Fibroblast of villous mesenchyme (primary cell): ENCODE data around the gene CEND1. TPM values are rescaled to one million over a fixed set of nuclear protein-coding genes. Genes with fewer than 3 reads are reported as not detected.
A peak's percentile ranks its signal among the peaks of the same experiment; 100 is the strongest.

Experiments used
- DNase-seq: peaks from one replicate; pipeline ENCODE4 v3.0.0-alpha.2; 2010; ENCODE audit warnings: low read depth
- H3K4me3 ChIP-seq: 2 replicates; pipeline ENCODE4 v1.5.1; 2011; ENCODE audit warnings: low read depth, mild to moderate bottlenecking, low read length
- total RNA-seq: library from RNA; depleted of rRNA; stranded (reverse); fragments of >200 nt; gene quantifications from 2 replicates; pipeline ENCODE4 v1.2.3, GENCODE V29; 2012
- TF ChIP-seq, protein P1 (sequence below): IDR thresholded peaks from 2 replicates; pipeline ENCODE4 v1.5.1; 2012; ENCODE audit warnings: low read depth, mild to moderate bottlenecking, low read length; ENCODE audit not compliant: insufficient read depth

Gene CEND1
- total RNA-seq, 1 donor: 0.43 TPM

DNA sequence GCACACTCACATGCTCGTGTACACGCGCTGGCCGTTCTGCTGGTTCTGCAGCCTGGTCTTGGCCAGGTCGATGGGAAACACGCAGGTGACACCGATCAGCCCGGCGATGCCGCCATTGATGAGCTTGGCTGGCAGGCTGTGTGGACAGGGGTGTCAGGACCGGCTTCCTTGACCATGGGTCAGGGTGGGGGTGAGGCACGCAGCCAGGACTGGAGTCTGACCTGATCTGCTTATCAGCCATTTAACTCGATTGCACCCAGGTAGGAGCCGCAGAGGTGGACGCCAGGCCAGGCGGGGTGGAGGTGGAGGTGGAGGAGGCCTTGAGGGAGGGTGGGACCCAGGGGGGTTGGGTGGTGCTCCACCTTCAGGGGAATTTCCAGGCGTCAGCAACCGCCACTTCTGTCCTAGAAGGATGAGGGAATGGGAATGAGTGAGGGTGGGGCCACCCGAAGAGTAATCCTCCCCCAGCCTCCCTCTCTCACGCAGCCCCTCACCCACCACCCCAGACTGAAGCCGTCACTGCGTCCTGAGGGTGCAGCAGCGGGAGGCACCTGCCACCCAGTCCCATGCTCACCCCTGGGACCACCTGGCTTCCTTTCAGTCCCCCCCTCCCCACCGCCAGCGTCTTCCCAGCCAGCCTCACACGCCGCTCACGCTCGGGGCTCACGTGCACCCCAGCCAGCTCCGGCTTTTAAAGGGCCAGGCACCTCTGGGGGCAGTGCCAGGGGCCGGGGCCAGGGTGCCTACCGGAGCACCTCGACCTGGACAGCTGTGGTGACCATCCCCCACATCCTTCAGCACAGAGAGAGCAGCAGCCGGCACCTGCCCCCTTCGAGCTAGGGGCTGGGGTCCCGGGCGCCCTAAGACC is 5.1 kb upstream of the CEND1 start:
- no peak for DNase-seq
- TF ChIP-seq, protein P1, sequence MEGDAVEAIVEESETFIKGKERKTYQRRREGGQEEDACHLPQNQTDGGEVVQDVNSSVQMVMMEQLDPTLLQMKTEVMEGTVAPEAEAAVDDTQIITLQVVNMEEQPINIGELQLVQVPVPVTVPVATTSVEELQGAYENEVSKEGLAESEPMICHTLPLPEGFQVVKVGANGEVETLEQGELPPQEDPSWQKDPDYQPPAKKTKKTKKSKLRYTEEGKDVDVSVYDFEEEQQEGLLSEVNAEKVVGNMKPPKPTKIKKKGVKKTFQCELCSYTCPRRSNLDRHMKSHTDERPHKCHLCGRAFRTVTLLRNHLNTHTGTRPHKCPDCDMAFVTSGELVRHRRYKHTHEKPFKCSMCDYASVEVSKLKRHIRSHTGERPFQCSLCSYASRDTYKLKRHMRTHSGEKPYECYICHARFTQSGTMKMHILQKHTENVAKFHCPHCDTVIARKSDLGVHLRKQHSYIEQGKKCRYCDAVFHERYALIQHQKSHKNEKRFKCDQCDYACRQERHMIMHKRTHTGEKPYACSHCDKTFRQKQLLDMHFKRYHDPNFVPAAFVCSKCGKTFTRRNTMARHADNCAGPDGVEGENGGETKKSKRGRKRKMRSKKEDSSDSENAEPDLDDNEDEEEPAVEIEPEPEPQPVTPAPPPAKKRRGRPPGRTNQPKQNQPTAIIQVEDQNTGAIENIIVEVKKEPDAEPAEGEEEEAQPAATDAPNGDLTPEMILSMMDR: no peak
- H3K4me3 ChIP-seq: peak overlapping the region; percentile 74

DNA sequence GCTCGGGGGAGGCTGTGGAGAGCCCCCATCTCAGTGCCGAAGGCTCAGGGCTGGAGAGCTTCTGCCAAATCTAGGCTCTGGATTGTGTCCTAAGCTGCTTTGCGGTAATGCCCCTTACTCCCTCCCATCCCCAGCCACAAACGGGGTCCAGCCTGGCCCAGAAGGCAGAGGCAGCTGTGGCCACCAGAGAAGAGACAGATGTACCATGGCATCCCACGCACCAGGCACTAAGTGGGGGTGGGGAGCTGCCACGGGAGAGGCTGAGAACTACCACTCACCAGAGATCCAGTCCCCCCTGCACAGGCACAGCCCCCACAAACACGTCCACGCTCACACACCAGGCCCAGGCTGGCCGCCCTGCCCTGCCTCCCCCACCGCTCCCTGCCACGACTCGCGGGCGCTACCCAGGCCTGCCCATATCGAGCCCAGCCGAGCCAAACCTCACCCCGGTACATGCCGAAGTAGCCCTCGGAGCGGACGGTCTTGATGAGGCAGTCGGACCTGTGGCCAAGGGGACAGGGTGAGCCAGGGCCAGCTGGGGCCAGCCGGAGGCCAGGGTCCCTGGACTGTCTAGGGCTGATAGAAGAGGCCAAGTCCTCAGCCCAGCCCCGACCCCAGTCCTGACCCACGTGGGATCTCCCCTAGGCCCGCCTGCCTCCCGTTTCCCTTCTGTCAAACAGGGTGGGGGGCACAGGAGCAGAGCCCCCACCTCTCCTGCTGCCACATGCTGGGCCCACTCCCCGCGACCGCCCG is 4.3 kb upstream of the CEND1 start:
- H3K4me3 ChIP-seq: no peak overlapping the region
- TF ChIP-seq, protein P1: no peak
- no peak for DNase-seq

DNA sequence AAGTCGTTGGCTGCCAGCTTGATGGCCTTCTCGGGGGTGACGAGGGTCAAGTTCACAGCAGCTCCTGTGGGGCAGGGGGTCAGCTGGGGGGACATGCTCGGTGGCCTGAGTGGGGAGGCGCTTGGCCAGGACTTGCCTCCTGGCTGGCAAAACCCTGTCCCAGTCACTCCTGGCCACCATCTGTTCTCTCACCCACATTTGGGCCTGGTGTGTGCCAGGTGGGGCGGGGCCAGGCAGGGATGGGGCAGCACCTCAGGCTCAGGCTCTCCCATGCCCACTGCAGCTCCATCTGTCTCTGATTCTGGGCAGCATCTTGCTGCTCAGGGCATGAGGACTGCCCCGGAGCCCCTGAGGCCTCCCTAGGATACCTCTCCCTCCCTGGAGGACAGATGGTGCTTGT is 3.7 kb upstream of the CEND1 start:
- DNase-seq: no peak
- TF ChIP-seq, protein P1: no peak
- H3K4me3 ChIP-seq: no peak overlapping the region

DNA sequence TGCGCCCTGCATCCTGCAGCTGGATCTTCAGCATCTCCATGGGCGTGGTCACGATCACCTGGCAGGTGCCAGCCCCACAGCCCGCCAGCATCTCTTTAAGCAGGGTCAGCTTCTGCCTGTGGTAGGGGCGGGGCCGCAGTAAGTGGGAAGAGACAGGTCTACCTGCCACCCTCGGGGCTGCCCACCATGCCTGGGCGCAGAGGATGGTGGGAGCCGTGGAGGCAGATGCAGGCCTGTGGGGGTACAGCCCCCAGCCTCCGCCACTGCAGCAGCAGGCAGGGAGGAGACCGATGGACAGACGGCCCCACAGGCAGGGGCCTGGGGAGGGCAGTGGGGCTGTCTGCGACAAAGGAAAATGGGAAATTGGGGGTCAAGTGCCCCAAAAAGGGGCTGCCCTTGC is 3.0 kb upstream of the CEND1 start:
- no peak overlapping the region for H3K4me3 ChIP-seq
- DNase-seq: no peak
- TF ChIP-seq, protein P1: no peak

DNA sequence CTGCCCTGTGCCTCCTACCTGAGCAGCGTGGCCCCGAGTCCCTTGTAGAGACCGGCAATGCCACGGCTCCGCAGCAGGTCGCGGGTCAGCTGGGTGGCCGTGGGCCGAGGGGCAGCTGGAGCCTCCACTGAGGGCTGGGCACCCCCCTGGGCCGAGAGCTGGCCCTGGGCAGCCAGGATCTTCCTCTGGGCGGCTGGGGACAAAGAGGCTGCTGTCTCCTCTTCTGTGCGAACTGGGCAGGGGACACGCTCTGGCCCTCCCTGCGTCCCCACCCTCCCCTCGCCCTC is 2.6 kb upstream of the CEND1 start:
- no peak for DNase-seq
- TF ChIP-seq, protein P1: no peak

DNA sequence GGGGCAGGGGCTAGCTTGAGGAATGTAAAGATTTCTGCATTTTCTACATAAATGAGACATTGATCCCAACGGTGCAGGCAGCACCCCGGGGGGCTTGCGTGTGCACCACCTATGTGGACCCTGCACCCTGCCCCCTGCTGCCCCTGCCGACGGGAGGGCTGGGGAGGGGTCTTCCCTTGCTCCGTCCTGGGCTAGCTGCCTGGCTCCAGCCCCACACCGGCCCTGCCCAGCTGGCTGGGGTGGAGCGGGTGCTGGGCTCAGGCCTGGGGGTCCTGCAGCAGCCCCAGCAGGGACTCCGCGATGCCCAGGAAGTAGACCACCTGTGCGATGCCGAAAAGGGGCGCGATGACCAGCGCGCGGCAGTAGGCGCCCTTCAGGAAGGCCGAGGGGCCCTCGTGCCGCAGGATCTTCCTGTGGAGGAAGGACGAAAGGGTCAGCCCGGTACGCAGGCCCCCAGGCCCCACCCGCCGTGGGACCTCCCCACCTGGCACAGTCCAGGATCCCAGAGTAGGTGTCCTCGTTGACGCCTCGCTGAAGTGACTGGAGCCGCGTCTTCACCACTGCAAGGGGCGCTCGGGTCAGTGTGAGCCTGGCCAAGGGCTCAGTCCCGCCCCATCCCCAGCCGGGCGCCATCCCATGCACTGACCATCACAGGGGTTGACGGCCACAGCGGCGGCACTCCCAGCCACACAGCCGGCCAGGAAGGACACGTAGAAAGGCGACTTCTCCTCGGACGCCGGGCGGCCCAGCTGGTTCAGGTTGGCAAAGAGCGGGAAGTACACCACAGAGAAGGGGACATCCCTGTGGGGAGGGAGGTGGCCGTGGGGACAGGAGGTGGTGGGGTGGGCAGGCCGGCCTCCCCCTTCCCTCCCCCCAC is 2.0 kb upstream of the CEND1 start:
- TF ChIP-seq, protein P1: no peak
- no peak for DNase-seq
- no peak overlapping the region for H3K4me3 ChIP-seq

More for the DNA sequence above, 2.6 kb upstream of the CEND1 start:
- H3K4me3 ChIP-seq: no peak overlapping the region
